NCI-H748 (cell line): Measurements from ENCODE around the gene ELF1.
A peak's percentile ranks its signal among the peaks of the same experiment; 100 is the strongest.
"Not testable (repeated sequence)": the region's sequence is repeated elsewhere in the genome, so short reads cannot be mapped to it uniquely, and the experiment has no call there.

Experiments used
- DNase-seq: peaks from one replicate; lab custom pipeline; 2025; ENCODE audit not compliant: unreplicated experiment; lab: John Stamatoyannopoulos, UW

Gene ELF1

DNA sequence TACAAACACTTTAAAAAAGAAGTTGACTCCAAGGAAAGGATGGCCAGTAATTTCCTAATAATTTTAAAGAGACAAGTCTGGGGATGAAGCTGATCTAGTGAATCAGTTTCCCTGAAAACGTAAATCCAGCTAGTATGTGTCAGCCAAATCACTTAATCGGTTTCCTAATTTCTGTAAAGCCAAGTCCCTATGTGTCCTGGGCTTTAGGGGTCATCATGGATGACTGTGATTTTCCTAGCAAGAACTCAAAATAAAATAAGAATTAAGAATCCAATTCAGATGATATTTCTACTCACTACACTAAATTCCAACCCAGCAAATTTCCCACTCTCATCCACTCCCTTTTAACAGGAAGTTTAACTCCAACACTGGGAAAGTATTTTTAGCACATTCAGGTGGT is 35.9 kb downstream of the ELF1 start:
- DNase-seq, result no peak

DNA sequence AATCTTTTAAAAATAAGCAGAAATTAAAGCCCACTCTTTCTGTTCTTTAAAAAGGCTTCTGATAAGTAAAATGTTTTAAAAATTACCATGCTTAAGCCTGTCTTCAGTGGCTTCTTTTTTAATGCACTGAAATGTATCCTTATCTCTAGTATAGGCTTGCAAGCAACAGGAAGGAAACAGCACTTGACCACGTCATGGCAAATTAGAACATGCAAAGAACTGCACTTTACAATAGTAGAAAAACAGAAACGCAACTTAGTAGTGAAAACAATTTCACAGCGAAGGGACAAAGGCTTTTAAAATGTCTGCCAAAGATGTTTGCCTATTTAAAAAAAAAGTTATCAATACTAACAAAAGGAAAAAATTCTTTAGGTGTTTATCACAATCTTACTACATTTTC is 36.3 kb downstream of the ELF1 start:
- no peak for DNase-seq

DNA sequence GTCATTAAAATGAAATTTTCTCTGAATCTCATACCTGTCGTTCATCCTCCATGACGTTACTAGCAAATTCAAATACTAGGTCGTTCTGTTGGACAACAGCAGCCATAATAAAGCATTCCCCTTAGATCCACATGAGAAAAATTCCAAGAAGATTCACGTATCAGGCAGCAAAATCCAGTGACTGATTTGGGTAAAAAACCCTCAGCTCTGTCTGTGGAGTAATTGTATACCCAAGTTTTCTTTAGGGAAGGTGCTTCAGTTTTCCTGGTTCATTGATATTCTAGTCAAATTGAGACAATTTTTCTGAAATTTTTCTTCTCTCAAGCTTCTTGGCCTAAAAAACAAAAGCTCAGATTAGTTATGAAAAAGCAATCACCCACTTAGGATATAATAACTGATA is 37.2 kb downstream of the ELF1 start:
- no peak for DNase-seq

DNA sequence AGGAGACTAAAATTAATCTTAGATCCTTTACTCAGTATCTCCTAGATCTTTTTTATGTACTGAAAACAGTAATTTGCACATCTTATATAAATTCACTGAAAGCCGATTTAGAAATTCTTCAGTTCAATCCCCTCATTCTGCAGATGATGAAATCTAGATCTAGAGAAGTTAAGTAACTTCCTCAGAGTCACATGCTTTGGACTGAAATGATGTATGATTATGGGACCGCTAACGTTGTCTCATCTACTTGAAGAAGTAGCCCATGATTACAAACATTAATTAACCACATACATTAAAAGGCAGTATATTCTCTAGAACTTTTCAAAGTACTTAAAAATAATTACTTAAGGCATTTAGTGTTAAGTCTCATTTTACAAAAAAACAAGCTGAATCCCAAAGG is 37.8 kb downstream of the ELF1 start:
- no peak for DNase-seq

DNA sequence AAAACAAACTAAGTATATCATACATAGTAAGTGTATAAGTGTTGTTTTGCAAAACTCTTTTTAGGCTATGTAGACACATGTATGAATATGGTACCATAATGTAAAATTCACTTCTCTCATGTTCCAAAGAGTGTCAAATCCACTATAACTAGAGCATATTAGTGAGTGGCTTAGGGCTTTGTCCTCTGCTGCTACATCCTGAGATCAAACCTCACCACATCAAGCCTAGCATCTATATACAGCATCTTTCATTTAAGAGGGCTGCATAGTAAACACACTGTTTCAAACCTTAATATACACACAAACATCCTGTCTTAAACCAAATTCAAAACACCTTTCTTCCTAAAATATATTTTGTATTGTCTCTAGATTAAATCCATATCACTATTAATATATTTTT is 38.7 kb downstream of the ELF1 start:
- DNase-seq, result no peak

DNA sequence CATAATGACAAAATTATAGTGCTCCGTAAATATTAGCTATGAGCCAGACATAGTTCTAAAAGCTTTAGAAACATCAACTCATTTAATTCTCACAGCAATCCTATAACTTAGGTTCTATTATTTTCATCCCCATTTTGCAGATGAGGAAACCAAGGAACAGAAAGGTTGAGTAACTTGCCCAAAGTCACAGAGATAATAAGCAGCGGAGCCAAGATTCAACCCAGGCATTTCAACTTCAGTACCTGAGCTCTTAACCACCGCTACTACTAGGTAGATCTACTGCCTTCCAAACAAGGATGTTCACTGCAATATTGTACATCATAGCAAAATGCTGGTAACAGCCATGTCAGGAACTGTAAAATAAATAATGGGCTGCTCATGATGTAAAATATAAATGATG is 39.9 kb downstream of the ELF1 start:
- no peak for DNase-seq

DNA sequence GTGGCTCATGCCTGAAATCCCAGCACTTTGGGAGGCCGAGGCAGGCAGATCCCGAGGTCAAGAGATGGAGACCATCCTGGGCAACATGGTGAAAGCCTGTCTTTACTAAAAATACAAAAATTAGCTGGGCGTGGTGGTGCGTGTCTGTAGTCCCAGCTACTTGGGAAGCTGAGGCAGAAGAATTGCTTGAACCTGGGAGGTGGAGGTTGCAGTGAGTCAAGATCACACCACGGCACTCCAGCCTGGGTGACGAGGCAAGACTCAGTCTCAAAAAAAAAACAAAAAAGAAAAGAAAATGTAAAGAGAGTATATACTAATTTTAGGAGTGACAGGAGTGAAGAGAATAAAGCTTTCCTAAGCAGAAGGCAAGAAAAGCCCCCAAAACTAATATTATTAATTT is 41.0 kb downstream of the ELF1 start:
- DNase-seq, result not testable (repeated sequence)

DNA sequence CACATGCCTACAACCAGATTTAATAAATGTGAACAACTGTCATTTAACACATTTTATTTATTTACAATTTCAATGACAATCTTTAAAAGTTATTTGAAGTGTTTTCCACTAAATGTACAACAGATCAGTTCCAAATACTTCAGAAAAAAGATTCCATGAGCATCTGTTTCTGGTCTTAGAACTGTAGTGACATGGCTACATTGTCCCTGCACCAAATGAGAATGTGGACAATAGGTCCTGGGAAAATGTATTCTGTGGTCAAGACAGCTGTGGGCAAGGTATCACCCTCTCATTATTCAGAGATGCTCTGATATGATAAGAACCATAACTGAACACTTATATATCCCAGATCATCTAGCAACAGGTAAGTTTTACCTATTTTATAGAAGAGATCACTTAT is 43.7 kb downstream of the ELF1 start:
- no peak for DNase-seq

DNA sequence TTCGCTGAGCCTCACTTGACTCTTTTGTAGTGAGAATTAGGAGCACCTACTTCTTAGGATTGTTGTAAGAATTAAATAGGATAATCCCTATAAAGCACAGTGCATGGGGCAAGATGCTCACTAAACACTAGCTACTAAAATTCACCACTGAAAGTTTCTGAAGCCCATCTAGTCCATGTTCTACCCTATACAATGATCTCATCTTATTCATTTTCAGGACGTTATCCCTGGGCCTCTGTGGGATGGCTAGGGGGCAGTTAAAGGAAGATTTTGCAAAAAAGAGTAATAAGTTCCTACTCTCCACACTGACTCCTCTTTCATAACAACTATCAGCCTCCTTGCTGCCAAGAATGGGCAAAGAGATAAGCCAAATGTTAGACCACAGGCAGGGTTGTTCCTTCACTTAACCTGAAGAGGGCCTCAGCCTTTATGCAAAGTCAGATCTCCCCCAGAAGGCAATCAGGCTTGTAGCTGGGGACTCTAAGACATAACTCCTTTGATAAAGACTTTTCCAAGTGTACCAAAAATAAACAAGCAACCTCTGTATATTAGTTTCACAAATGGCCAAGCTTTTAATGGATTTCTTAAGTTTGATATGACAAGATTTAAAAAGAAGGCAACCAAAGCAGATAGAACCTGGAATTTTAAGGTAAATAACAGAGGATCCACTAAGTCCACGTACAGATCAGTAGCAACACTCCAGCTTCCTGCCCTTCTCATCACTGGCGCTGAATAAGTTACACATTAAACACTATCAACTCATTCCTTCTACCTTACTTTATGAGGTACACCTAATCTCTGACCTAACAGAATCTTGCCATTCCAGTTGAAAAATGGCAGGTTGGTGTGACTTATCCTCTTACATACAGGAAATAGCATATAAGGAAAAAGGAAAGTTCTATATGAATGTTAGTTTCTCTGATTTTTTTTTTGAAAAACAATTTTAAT is 44.4 kb downstream of the ELF1 start:
- DNase-seq, result peak; percentile 46

DNA sequence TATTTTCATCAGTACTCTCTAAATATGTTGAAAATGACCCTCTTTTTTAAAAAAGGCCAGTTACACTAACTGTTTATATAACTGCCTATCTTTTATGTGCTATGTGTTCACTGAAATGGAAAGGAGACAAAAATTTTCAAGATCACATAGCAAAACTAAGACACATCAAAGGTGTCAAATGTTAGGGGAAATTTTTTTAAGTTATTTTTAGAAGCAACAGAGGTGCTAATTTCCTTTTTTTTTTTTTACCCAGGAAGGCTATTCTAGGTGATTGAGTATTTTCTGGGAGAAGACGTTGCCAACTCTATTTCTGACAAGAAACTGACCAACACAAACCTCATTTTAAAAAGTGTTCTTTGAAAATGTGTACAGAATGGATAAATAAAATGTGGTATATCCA is 45.7 kb downstream of the ELF1 start:
- DNase-seq, result no peak

DNA sequence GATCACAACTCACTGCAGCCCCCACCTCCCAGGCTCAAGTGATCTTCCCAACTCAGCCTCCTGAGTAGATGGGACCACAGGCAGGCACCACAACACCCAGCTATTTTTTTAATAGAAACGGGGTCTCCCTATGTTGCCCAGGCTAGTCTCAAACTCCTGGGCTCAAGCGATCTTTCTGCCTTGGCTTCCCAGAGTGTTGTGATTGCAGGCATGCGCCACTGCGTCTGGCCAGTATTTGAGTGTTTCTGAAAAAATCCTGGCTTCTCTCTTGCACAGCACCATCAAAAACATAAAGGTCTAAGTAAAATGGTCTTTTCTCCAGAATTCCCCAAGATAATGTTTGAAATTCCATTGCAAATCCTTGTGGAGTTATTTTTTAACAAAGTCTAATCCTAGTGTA is 47.8 kb downstream of the ELF1 start:
- no peak for DNase-seq

DNA sequence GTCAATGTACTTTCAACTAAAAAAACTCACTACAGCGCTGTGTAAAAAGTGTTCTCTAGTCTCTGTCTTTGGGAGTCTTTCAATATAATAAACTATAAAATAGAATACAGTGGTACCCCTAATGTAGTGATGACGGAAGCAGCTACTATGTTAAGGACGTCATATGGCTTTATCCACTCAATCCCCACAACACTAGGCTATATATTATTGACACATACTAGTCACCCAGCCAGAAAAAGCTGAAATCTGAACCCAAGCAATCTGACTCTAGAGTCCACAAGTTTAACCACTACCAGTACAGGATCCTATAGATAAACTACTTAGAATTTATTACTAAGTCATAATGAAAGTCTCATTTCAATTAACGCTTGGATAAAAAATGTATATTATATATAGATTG is 48.3 kb downstream of the ELF1 start:
- DNase-seq, result no peak

DNA sequence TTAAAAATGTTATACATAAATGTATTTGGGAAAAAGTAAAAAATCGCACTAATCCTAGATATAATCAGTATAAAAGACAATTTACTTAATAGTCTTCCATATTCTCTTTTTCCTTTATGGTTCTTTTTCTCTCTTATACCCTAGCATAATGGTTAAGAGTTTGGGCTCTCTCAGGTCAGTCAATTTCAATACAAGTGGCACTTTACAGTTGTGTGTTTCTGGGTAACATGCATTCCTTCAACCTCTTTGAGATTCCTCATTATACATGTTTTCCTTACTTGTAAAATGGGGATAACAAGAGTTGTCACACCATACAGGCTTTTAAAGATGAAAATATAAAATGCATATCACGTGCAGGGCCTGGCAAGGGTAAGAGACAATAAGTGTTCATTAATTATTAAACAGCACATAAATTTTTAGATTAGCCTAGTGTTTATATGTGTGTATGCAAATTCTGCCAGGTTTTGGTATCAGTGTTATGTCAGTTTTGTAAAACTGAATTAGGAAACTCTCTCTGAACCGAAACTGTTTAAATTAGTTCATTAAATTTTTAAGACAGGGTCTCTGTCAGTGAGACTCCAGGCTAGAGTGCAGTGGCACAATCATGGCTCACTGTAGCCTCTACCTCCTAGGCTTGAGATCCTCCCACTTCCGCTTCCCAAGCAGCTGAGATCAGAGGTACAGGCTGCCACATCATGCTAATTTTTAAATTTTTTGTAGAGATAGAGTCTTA is 49.8 kb downstream of the ELF1 start:
- no peak for DNase-seq

DNA sequence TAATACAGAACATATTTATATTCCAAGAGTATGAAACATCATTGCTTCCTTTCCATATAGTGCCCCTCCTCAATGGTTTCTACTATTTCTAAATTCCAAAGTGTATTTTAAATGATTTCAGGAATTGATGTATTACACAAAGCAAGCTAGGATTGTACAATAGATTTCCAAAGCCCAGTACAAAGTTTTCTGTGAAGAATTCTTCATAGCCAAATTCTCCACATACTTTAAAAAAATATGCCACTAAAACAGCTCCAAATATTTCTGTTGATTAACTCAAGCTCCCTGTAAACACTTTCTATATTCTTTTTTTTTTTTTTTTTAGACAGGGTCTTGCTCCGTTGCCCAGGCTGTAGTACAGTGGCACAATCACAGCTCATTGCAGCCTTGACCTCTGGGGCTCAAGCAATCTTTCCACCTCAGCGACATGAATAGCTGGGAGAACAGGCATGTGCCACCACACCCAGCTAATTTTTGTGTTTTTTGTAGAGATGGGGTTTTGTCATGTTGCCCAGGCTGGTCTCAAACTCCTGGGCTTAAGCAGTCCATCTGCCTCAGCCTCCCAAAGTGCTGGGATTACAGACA is 50.6 kb downstream of the ELF1 start:
- DNase-seq, result no peak

DNA sequence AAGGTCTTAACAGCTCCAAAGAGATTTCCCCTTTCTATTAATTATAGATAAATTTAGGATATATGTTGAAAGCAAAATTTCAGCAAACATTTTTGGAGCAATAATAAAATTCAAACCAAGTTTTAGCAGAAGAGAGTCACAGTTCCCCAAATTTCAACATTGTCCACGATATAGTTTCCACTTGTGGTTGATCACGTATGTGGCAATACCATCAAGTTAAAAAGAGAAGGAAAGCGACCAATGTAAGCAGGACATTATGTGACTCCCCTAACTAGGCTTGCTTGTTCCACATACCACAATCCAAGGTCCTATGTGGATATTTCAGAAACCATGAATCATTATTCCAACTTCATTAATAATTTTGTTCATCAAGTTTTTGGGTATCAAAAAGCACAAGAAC is 52.8 kb downstream of the ELF1 start:
- DNase-seq, result no peak

DNA sequence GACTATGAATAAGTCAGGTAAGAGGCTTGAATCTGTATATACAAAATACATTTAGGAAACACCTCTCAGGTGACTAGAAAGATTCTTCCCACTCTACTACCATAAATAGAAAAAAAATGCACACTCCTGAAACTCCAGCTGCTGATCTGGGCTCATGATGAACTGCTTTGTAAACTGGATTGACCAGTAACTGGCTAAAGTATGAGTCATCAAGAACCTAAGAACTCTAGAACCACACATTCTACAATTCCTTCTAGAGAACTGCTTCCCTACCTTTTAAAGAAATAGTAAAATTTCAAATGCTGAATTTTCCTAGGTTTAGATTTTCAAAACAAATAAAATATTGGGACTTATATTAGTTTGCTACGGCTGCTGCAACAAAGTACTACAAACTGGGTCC is 55.2 kb downstream of the ELF1 start:
- no peak for DNase-seq

DNA sequence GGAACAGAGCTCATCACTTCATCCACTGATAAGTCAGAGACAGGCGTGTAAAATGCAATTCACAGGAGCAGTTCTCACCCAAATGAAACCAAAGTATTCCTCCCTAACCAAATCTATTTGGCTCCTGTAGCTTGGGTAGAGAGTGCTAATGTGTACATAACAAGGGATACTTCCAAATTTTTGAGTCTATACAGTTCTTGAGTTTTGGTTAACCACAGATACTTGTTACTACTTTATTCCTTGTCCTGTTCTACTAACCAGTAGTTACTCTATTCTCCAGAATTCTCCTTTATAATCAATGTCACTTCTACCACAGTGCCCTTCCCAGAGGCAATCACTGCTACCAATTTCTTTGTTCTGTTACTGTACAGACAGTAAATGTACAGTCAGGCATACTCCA is 57.3 kb downstream of the ELF1 start:
- no peak for DNase-seq

DNA sequence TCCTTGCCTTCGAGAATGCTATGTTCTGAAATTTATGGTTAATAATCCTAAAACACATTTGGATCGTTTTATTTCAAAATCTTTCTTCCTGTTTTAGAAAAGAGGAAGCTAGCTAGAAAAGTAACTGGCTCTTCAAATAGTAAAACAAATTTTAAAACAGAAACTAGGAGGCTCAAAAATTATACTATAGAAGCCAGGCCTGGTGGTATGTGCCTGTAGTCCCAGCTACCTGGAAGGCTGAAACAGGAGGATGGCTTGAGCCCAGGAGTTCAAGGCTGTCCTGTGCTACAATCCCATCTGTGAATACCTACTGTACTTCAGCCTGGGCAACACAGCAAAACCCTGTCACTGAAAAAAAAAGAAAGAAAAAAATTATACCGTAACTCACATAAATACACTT is 57.9 kb downstream of the ELF1 start:
- DNase-seq, result no peak

DNA sequence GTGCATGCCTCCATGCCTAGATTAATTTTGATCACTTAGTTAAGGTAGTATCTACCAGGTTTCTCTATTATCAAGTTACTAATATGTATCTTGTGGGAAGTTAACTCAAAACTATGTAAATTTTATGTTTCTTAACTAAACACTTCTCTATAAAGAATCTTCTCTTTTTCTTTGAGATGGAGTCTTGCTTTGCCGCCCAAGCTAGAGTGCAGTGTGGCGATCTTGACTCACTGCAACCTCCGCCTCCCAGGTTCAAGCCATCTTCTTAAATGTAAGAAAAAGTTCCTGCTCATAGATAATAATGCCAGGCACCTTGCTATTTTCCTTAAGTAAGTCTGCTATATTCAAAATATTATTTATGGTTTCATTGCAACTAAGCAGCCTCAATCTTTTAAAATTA is 58.4 kb downstream of the ELF1 start:
- DNase-seq, result no peak

DNA sequence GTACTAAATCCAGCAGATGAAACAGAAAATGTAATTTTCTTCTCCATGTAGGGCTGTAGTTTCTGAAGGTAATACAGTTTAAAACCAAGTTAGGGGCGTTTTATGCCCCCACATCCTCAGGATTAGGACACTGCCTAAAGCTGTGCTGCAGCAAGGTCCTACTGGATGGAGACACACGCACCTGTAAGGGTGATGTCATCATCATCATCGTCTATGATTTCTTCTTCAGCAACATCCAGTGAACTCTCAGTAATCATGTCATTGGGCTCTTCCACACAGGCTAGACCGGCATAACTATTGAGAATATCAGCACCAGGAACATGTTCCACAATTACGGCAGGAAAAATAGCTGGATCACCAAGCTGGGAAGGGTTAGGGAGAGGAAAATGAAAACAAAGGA is 60.5 kb downstream of the ELF1 start:
- no peak for DNase-seq

DNA sequence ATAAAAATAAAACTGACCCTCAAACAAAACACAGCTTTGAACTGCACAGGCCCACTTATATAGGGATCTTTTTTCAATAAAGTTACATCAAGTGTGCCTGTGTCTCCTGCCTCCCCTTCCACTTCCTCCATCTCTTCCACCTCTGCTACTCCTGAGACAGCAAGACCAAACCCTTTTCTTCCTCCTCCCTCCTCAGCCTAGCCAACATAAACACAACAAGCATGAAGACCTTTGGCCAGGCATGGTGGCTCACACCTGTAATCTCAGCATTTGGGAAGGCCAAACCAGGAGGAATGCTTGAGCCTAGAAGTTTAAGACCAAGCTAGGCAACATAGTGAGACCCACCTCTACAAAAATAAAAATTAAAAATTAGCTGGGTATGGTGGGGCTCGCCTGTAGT is 72.6 kb downstream of the ELF1 start:
- DNase-seq, result no peak

DNA sequence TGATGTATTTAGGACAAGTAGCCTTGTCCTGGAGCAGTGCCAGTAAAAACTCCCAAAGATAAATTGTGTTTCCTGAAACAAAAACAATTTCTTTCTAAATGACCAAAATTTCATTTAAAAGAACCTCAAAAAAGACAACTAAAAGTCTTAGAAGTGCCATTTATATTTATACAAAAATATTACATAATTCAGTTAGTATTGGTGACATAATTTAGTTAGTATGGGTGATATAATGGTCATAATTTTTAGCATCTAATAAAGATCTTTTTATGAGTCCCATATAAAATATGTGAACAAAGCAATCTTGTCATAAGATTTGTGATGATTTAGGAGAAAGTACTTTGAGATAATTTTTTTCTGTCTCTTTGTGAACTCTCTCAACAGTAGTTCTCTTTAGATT is 76.0 kb downstream of the ELF1 start:
- no peak for DNase-seq
